ENCODE results near the gene ZFYVE28.

GRCh38 chr4:2432991-2433530 lies 14.6 kb upstream of the ZFYVE28 start:
- TF ChIP-seq EP300 (IDR thresholded peaks at IDR 0.05; ENCODE audit: borderline replicate concordance) (no peak), USF1 (IDR thresholded peaks at IDR 0.05) (no peak), YY1 (IDR thresholded peaks at IDR 0.05; ENCODE audit: low read depth) (no peak), NFIC (IDR thresholded peaks at IDR 0.05) (no peak), CEBPB (IDR thresholded peaks at IDR 0.05) (no peak), TEAD4 (IDR thresholded peaks at IDR 0.05) (no peak), CREB1 (IDR thresholded peaks at IDR 0.05; ENCODE audit: low read depth) (no peak), RAD21 (IDR thresholded peaks at IDR 0.05; ENCODE audit: low read depth) (no peak), ZBTB7A (IDR thresholded peaks at IDR 0.05; ENCODE audit: low read depth) (no peak), TAF1 (IDR thresholded peaks at IDR 0.05; ENCODE audit: low read depth) (no peak), EGR1 (IDR thresholded peaks at IDR 0.05) (no peak), TCF12 (IDR thresholded peaks at IDR 0.05; ENCODE audit: low read depth) (no peak), REST (IDR thresholded peaks at IDR 0.05; ENCODE audit: low read depth) (no peak), MAX (IDR thresholded peaks at IDR 0.05) (no peak)
